T-helper 1 cell treated with Interleukin-12 subunit alpha and Interleukin-12 subunit beta and Interleukin-4 antibody, amounts not matched to agents 30 μg/mL and 1 μg/mL, for 36 hours (primary cell): ENCODE measurements around the gene CYP26B1.

Experiments used
- H3K27ac Mint-ChIP-seq: one replicate; pipeline ENCODE4 v1.8.0; 2021; ENCODE audit warnings: mild to moderate bottlenecking, mixed read lengths
- H3K27me3 Mint-ChIP-seq: one replicate; pipeline ENCODE4 v1.8.0; 2021; ENCODE audit warnings: low read depth, mixed read lengths
- H3K36me3 Mint-ChIP-seq: one replicate; pipeline ENCODE4 v1.8.0; 2021; ENCODE audit warnings: low read depth, mixed read lengths
- H3K4me1 Mint-ChIP-seq: one replicate; pipeline ENCODE4 v1.8.0; 2021; ENCODE audit warnings: low read depth, mixed read lengths
- H3K4me3 Mint-ChIP-seq: one replicate; pipeline ENCODE4 v1.8.0; 2021; ENCODE audit warnings: mild to moderate bottlenecking, moderate library complexity, mixed read lengths
- H3K9me3 Mint-ChIP-seq: one replicate; pipeline ENCODE4 v1.8.0; 2021; ENCODE audit warnings: mixed read lengths

Gene CYP26B1

GRCh38 chr2:72148837-72149555, 1.3 kb upstream of the CYP26B1 start:
- Mint-ChIP-seq H3K9me3 (no peaks in the 10 kb centered on the region), H3K4me1 (peaks cover 11% of the 10 kb centered on the region), H3K27ac (peak overlapping the region; percentile 22)

GRCh38 chr2:72148003-72148836, 558 bp upstream of the CYP26B1 start:
- H3K27me3 Mint-ChIP-seq: peaks cover 66% of the 10 kb centered on the region
- no peaks in the 10 kb centered on the region for H3K9me3 Mint-ChIP-seq
- H3K27ac Mint-ChIP-seq: peak overlapping the region; percentile 57
- H3K36me3 Mint-ChIP-seq: peaks cover 5% of the 10 kb centered on the region
- H3K4me1 Mint-ChIP-seq: peaks cover 11% of the 10 kb centered on the region
- H3K4me3 Mint-ChIP-seq: peak overlapping the region; percentile 63

More at GRCh38 chr2:72148837-72149555, 1.3 kb upstream of the CYP26B1 start:
- Mint-ChIP-seq H3K4me3 (peak overlapping the region; percentile 63), H3K27me3 (peaks cover 59% of the 10 kb centered on the region), H3K36me3 (peaks cover 5% of the 10 kb centered on the region)

GRCh38 chr2:72146347-72147302, 1.0 kb downstream of the CYP26B1 start:
- Mint-ChIP-seq H3K36me3 (peaks cover 5% of the 10 kb centered on the region), H3K27ac (peak overlapping the region; percentile 76), H3K4me3 (peak overlapping the region; percentile 14), H3K27me3 (peaks cover 78% of the 10 kb centered on the region), H3K4me1 (peaks cover 11% of the 10 kb centered on the region), H3K9me3 (no peaks in the 10 kb centered on the region)

- H3K9me3 Mint-ChIP-seq: no peaks in the 10 kb centered on the region
- peaks cover 72% of the 10 kb centered on the region for H3K27me3 Mint-ChIP-seq
- H3K36me3 Mint-ChIP-seq: peaks cover 5% of the 10 kb centered on the region
- no peak overlapping the region for H3K4me3 Mint-ChIP-seq
- H3K4me1 Mint-ChIP-seq: peaks cover 11% of the 10 kb centered on the region
- H3K27ac Mint-ChIP-seq: peak overlapping the region; percentile 72
These were observed 1.9 kb downstream of the CYP26B1 start for GRCh38 chr2:72145658-72146329.

- peaks cover 67% of the 10 kb centered on the region for H3K27me3 Mint-ChIP-seq
- peaks cover 11% of the 10 kb centered on the region for H3K4me1 Mint-ChIP-seq
- H3K9me3 Mint-ChIP-seq: no peaks in the 10 kb centered on the region
- H3K27ac Mint-ChIP-seq: peak overlapping the region; percentile 72
- H3K36me3 Mint-ChIP-seq: peaks cover 5% of the 10 kb centered on the region
- no peak overlapping the region for H3K4me3 Mint-ChIP-seq
These were observed 2.4 kb downstream of the CYP26B1 start for GRCh38 chr2:72145289-72145657.

- Mint-ChIP-seq H3K4me1 (peaks cover 7% of the 10 kb centered on the region), H3K9me3 (no peaks in the 10 kb centered on the region), H3K27ac (no peak overlapping the region), H3K36me3 (peaks cover 2% of the 10 kb centered on the region), H3K27me3 (peaks cover 62% of the 10 kb centered on the region), H3K4me3 (no peak overlapping the region)
These were observed 2.9 kb downstream of the CYP26B1 start for GRCh38 chr2:72144632-72145288.

- H3K4me1 Mint-ChIP-seq: peaks cover 7% of the 10 kb centered on the region
- H3K36me3 Mint-ChIP-seq: peaks cover 2% of the 10 kb centered on the region
- H3K27ac Mint-ChIP-seq: no peak overlapping the region
- no peaks in the 10 kb centered on the region for H3K9me3 Mint-ChIP-seq
- H3K27me3 Mint-ChIP-seq: peaks cover 57% of the 10 kb centered on the region
- H3K4me3 Mint-ChIP-seq: no peak overlapping the region
These were observed 3.4 kb downstream of the CYP26B1 start for GRCh38 chr2:72144274-72144631.

GRCh38 chr2:72143441-72144273, 4.0 kb downstream of the CYP26B1 start:
- H3K27ac Mint-ChIP-seq: no peak overlapping the region
- no peaks in the 10 kb centered on the region for H3K9me3 Mint-ChIP-seq
- H3K4me3 Mint-ChIP-seq: no peak overlapping the region
- peaks cover 51% of the 10 kb centered on the region for H3K27me3 Mint-ChIP-seq
- H3K36me3 Mint-ChIP-seq: peaks cover 2% of the 10 kb centered on the region
- H3K4me1 Mint-ChIP-seq: peaks cover 7% of the 10 kb centered on the region

- peaks cover 2% of the 10 kb centered on the region for H3K4me1 Mint-ChIP-seq
These were observed 4.9 kb downstream of the CYP26B1 start for GRCh38 chr2:72142570-72143440.

GRCh38 chr2:72141881-72142451, 5.7 kb downstream of the CYP26B1 start:
- Mint-ChIP-seq H3K36me3 (peaks cover 2% of the 10 kb centered on the region), H3K27ac (no peak overlapping the region), H3K9me3 (no peaks in the 10 kb centered on the region), H3K4me1 (peaks cover 2% of the 10 kb centered on the region), H3K27me3 (peaks cover 38% of the 10 kb centered on the region), H3K4me3 (no peak overlapping the region)

More at GRCh38 chr2:72142570-72143440, 4.9 kb downstream of the CYP26B1 start:
- Mint-ChIP-seq H3K9me3 (no peaks in the 10 kb centered on the region), H3K27me3 (peaks cover 43% of the 10 kb centered on the region), H3K4me3 (no peak overlapping the region), H3K36me3 (peaks cover 2% of the 10 kb centered on the region), H3K27ac (no peak overlapping the region)

GRCh38 chr2:72141032-72141645, 6.5 kb downstream of the CYP26B1 start:
- no peaks in the 10 kb centered on the region for H3K9me3 Mint-ChIP-seq
- no peak overlapping the region for H3K4me3 Mint-ChIP-seq
- peaks cover 30% of the 10 kb centered on the region for H3K27me3 Mint-ChIP-seq
- H3K27ac Mint-ChIP-seq: no peak overlapping the region
- H3K36me3 Mint-ChIP-seq: no peaks in the 10 kb centered on the region
- H3K4me1 Mint-ChIP-seq: peaks cover 2% of the 10 kb centered on the region

- H3K4me3 Mint-ChIP-seq: no peak overlapping the region
- H3K36me3 Mint-ChIP-seq: no peaks in the 10 kb centered on the region
- H3K27ac Mint-ChIP-seq: no peak overlapping the region
- H3K9me3 Mint-ChIP-seq: no peaks in the 10 kb centered on the region
- H3K27me3 Mint-ChIP-seq: peaks cover 24% of the 10 kb centered on the region
- H3K4me1 Mint-ChIP-seq: peaks cover 2% of the 10 kb centered on the region
These were observed 7.1 kb downstream of the CYP26B1 start for GRCh38 chr2:72140621-72140960.
